ENCODE data around the gene IZUMO1R. TPM values are rescaled to one million over a fixed set of nuclear protein-coding genes. Genes with fewer than 3 reads are reported as not detected.

Gene IZUMO1R
- total and polyA plus RNA-seq, 2 donors (not counting 1 experiment from before 2014, with no cell fraction given) = not detected

Other genes with a start within 250 kb of the IZUMO1R start
- 10.3 and 10.7 TPM in 2 replicates for gene PANX1, start 175.7 kb upstream of the IZUMO1R start, total RNA-seq
- 4.2 and 7.6 TPM in 2 replicates for gene PANX1, start 175.7 kb upstream of the IZUMO1R start, polyA plus RNA-seq
- gene GPR83, start 96.8 kb downstream of the IZUMO1R start, total RNA-seq = 0.32 and 0.37 TPM in 2 replicates
- gene GPR83, start 96.8 kb downstream of the IZUMO1R start, polyA plus RNA-seq = 0.19 and 0.28 TPM in 2 replicates
- gene MRE11, start 189.3 kb downstream of the IZUMO1R start, total RNA-seq = 53.5 and 54.0 TPM in 2 replicates
- 5.7 and 10.9 TPM in 2 replicates for gene MRE11, start 189.3 kb downstream of the IZUMO1R start, polyA plus RNA-seq
- gene ANKRD49, start 189.4 kb downstream of the IZUMO1R start, total RNA-seq = 51.4 and 52.0 TPM in 2 replicates
- gene ANKRD49, start 189.4 kb downstream of the IZUMO1R start, polyA plus RNA-seq = 21.3 and 31.5 TPM in 2 replicates
- not detected in 2 replicates for gene C11orf97, start 207.9 kb downstream of the IZUMO1R start, total RNA-seq
- gene C11orf97, start 207.9 kb downstream of the IZUMO1R start, polyA plus RNA-seq = not detected in 2 replicates
- gene FUT4, start 239.3 kb downstream of the IZUMO1R start, total RNA-seq = 3.7 and 4.4 TPM in 2 replicates
- gene FUT4, start 239.3 kb downstream of the IZUMO1R start, polyA plus RNA-seq = 0.89 and 1.2 TPM in 2 replicates

Measured in B cell (primary cell).